Nephron progenitor cell (in vitro differentiated cells): Measurements from ENCODE around the gene LONRF2.

Source experiments
- DNase-seq: peaks from one replicate; pipeline ENCODE4 v3.0.0; 2021
- H3K27ac Mint-ChIP-seq: 2 replicates; pipeline ENCODE4 v1.8.0; 2021; ENCODE audit warnings: mild to moderate bottlenecking, moderate library complexity, mixed read lengths
- H3K27me3 Mint-ChIP-seq: 2 replicates; pipeline ENCODE4 v1.8.0; 2021; ENCODE audit warnings: mild to moderate bottlenecking, low read depth, mixed read lengths; ENCODE audit not compliant: poor library complexity
- H3K36me3 Mint-ChIP-seq: 2 replicates; pipeline ENCODE4 v1.8.0; 2021; ENCODE audit warnings: low read depth, mixed read lengths
- H3K4me1 Mint-ChIP-seq: 2 replicates; pipeline ENCODE4 v1.8.0; 2021; ENCODE audit warnings: mixed read lengths
- H3K4me3 Mint-ChIP-seq: 2 replicates; pipeline ENCODE4 v1.8.0; 2021; ENCODE audit warnings: mild to moderate bottlenecking, moderate library complexity, mixed read lengths
- H3K9me3 Mint-ChIP-seq: 2 replicates; pipeline ENCODE4 v1.8.0; 2021; ENCODE audit warnings: mild to moderate bottlenecking, moderate library complexity, mixed read lengths
- CTCF ChIP-seq: fragments of 200-600 bp; sonication (generic); IDR thresholded peaks from 2 replicates; pipeline ENCODE4 v1.5.0; 2021; ENCODE audit warnings: antibody characterized with exemption

Gene LONRF2

GRCh38 chr2:100248044-100248330 lies 74.3 kb downstream of the LONRF2 start:
- TF ChIP-seq CTCF: no peak
- Mint-ChIP-seq H3K4me3 (no peak overlapping the region), H3K4me1 (peaks cover 36% of the 10 kb centered on the region), H3K36me3 (no peaks in the 10 kb centered on the region), H3K27ac (no peak overlapping the region), H3K9me3 (no peaks in the 10 kb centered on the region), H3K27me3 (peaks cover 13% of the 10 kb centered on the region)
- no peak for DNase-seq

GRCh38 chr2:100247256-100248043 lies 74.9 kb downstream of the LONRF2 start:
- Mint-ChIP-seq H3K36me3 (no peaks in the 10 kb centered on the region), H3K9me3 (no peaks in the 10 kb centered on the region), H3K27ac (no peak overlapping the region), H3K4me3 (no peak overlapping the region), H3K4me1 (peaks cover 36% of the 10 kb centered on the region), H3K27me3 (peaks cover 12% of the 10 kb centered on the region)
- no peak for DNase-seq
- no peak for TF ChIP-seq CTCF

DNA sequence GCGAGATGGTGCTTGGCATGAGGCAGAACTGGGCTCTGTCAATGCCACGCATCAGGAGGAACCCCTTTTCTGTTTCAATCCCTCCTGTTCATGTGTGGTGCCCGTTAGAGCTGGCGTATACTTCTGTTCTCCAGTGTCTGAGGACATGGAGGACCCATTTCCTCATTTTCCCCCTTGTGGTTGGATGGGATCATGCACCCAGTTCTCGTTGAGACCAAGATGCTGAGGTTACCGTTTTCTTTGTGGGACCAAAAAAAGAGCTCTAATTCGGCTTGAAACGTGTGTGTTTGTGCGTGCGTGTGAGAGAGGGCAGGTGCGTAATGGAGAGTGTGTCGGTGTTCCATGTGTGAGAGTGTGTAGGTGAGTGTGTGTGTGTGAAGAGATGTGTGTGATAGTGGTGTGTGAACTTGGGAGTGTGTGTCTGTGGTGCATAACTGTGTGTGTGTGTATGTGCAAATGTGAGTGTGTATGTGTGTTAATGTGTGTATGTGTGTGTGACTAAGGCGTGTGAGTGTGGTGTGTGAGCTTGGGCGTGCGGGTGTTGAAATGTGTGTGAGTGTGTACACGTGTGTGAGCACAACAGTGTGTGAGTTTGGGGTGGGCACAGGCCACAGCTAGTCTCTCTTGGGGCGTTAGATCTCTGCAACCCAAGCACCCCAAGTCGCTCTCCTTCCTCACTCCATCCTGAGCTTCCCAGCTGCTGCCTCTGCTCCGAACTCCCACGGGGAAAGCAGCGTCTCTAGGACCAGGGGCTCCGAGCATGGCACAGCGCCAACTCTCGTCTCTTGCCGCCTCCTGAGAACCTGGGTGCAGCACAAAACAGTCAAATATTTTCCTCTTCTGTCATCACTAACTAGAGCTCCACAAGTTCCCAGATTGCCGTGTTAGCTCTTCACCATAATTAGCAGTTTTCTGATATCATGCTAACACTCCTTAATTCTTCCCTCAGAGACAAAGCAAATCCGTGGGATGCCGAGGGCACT lies 75.8 kb downstream of the LONRF2 start:
- Mint-ChIP-seq H3K36me3 (no peaks in the 10 kb centered on the region), H3K4me3 (no peak overlapping the region), H3K27me3 (peaks cover 5% of the 10 kb centered on the region), H3K9me3 (no peaks in the 10 kb centered on the region), H3K27ac (no peak overlapping the region), H3K4me1 (peaks cover 44% of the 10 kb centered on the region)
- peak; percentile 37 for TF ChIP-seq CTCF
- DNase-seq: no peak

GRCh38 chr2:100245681-100246080 lies 76.6 kb downstream of the LONRF2 start:
- Mint-ChIP-seq H3K27ac (no peak overlapping the region), H3K4me3 (no peak overlapping the region), H3K27me3 (peaks cover 5% of the 10 kb centered on the region), H3K36me3 (no peaks in the 10 kb centered on the region), H3K9me3 (no peaks in the 10 kb centered on the region), H3K4me1 (peaks cover 49% of the 10 kb centered on the region)
- no peak for TF ChIP-seq CTCF
- no peak for DNase-seq

GRCh38 chr2:100244881-100245605 lies 77.3 kb downstream of the LONRF2 start:
- DNase-seq: no peak
- peaks cover 5% of the 10 kb centered on the region for H3K27me3 Mint-ChIP-seq
- no peaks in the 10 kb centered on the region for H3K9me3 Mint-ChIP-seq
- H3K4me1 Mint-ChIP-seq: peaks cover 50% of the 10 kb centered on the region
- no peak for TF ChIP-seq CTCF
- H3K27ac Mint-ChIP-seq: no peak overlapping the region
- H3K4me3 Mint-ChIP-seq: no peak overlapping the region
- H3K36me3 Mint-ChIP-seq: no peaks in the 10 kb centered on the region
